Bone marrow (tissue), 2 donors: ENCODE data around the gene BST2.
"Not testable (repeated sequence)": the region's sequence is repeated elsewhere in the genome, so short reads cannot be mapped to it uniquely, and the experiment has no call there.

Source experiments
- DNase-seq, 2 donors: peaks; one replicate each; lab custom pipeline; 2025; lab: John Stamatoyannopoulos, UW

Gene BST2

DNA sequence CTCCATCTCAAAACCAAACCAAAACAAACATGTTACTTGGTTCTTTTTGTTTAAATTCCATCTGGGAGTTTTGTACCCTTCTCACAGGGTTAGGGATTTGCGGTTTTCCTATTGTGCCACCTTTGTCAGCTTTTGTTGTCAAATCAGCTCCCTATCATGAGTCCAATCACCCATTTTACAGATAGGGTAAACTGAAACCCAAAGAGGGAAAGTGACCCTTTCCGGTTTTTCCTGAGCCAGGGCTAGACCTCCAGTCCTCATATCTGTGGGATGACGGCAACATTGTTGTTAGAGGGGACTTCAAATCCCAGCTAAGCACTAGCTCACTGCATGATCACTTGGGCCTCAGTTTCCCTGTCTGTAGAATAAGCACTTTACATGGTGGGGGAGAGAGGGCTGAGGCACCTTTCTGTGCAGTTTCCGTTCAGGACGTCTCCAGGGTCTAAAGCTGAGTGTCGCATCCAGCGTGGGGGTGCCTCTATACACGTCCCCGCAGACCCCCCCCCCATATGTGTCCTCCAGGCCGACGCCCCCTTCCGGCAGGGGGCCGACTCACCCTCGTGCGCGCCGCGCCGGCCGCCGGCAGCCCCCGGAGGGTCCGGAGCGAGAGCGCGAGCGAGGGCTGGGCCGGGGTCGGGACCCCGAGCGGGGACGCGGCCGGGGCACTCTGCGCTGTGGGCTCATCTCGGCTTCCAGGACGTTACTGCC, 15.3 kb downstream of the BST2 start:
- no peak for DNase-seq

DNA sequence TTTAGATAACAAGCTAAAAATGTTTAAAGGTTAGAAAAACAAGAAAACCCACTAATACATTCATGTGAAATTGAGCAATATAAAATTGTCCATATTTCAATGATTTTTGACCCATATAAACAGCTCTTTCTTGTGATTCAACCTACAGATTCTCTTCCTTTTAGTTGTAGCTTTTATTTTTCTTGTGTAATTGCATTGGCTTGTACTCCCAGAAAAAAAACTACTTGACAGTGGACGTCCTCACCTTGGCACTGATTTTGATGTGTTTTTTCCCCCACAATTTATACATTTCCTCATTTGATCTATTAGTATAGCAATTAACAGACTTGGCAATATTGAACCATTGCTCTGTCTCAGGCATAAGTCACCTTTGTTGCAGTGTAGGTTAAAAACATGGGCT, 16.1 kb downstream of the BST2 start:
- DNase-seq: no peak

DNA sequence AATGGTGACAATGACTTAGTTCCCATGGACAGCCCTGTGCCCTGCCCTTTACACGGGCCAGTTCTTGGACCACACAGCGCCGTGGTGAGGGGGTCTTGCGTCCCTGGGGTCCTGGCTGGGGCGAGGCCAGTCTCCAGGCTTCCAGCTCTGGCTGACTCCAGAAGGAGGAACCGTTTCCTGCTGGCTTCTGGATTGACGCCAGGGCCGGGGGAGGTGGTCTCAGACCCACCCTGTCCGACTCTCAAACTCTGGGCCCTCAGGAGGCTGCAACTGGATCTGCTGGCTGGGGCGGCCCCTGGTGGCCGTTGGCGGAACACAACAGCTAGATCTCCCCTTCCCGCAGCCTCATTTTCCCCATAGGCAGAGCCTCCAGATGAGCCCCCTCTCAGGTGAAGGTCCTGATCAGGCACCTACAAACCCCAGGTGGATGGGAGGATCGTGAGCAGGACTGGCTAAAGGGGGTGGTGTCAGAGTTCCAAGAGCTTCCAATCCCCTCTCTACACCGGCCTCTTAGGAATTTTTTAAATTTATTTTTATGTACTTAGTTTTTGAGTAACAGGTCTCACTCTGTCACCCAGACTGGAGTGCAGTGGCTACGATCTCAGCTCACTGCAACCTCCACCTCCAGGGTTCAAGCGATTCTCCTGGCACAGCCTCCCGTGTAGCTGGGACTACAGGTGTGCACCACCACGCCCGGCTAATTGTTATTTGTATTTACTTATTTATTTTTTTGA, 19.4 kb downstream of the BST2 start:
- DNase-seq: peak; percentile 19 to 31

DNA sequence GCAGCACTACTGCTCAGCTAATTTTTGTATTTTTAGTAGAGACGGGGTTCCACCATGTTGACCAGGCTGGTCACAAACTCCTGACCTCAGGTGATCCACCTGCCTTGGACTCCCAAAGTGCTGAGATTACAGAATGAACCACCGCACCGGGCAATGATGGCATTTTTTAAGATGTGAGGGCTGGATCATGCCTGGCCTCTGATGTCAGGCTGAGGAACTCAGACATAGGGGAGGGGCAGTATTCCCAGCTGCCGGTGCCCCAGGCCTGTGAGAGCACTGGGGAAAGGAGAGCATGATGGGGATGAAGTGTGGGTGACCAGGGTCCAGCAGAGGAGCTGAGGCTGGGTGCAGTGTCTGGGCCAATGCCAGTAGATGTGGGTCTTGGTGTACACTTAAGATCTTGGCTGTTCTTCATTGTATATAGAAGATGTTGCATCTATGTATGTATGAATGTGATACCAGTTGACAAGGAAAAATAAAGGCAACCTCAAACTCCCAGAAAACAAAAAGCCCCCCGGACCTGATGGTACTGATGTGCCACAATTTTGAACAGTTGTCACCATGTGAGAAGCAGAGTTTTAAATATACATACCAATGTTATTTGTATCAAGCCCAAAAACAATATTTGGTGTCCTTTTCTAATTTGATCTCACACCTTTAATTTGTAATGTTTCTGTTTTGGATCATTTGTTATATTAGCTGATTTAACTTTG, 24.8 kb downstream of the BST2 start:
- no peak for DNase-seq

DNA sequence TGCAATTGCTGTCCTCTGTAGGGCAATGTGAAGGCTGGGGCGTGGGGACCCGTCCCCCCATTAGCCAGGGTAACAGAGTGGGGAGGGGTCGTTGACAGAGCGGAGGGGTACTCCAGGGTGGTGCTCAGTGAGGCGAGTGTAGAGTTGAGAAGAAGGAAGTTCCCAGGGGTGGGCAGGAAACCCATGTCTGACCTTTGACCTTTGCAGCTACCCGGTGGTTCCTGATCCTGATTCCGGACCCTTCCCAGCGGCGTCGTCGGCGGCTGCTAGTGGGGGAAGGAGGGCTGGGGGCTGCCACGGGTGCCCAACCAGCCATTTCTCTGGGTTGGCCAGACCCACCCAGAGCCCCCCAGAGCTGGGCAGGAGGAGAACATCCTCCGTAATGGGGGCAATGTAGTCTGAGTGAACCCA, 26.2 kb downstream of the BST2 start:
- DNase-seq: no peak

DNA sequence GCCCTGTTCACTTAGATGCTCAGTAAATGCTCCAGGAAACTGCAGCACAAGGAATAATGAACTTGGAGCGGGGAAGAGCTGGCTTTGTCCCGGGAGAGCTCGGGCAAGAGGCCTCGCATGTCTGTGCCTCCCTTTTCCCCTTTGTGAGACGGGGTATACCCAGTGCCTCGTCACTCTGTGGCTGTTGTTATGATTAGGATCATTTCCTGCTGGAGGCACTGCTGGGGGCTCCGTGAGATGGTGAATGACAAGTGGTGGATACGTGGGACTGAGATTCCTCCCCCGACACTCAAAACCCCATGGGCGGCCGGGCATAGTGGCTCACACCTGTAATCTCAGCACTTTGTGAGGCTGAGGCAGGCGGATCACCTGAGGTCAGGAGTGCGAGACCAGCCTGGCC, 27.2 kb downstream of the BST2 start:
- DNase-seq: peak in 1 of 2 donors; percentile 34

DNA sequence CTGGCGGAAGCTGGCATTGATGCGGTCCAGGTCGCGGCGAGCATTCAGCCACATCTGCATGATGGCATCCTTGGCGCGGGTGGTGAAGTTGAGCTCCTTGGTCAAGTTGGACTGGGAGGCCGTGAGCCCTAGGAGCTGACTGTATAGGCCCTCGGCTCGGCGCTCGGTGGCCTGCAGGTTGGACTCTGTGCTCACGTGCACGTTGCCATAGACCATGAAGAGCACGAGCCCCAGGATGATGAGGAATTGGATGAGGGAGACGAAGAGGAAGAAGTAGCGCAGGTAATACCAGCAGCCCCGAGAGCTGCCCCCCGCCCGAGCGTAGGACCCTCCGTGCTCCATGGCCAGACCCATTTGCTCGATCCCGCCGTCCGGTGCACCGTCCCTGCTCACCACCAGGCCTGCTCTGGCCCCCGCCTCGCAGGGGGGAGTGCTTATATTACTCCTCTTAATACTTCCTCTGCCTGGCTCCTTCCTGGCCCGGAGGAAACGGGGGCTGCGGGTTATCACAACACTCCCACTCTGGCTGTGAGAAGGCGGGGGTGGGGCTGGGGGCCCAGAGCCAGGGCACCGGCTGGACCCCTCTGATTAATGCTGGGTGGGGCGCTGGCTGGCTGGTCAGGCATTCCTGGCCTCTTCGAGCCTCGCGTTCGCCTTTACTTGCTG, 28.4 kb downstream of the BST2 start, which contains the start of gene PLVAP:
TSS of gene PLVAP (minus strand) at position 408 of the 666 bp plus-strand sequence. CDS start at position 354, 54 bp downstream.
- DNase-seq: no peak

DNA sequence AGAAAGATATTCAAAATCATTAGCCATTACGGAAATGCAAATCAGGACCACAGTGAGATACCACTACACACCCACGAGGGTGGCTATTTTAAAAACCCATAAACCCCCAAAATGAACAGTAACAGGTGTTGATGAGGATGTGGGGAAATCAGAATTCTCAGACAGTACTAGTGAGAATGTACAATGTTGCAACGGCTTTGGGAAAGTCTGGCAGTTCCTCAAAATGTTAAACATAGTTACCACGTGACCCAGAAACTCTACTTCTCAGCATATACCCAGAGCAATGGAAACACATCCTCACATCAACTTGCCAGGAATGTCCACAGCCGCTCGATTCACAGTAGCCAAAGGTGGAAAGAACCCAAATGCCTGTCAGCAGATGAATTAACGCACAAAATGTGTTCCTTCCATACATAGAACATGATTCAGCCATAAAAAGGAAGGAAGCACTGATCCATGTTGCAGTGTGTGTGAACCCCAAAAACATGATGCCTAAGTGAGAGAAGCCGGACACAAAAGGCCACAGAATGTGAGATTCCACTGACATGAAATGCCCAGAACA, 35.3 kb downstream of the BST2 start:
- DNase-seq: peak; percentile 4 to 30

DNA sequence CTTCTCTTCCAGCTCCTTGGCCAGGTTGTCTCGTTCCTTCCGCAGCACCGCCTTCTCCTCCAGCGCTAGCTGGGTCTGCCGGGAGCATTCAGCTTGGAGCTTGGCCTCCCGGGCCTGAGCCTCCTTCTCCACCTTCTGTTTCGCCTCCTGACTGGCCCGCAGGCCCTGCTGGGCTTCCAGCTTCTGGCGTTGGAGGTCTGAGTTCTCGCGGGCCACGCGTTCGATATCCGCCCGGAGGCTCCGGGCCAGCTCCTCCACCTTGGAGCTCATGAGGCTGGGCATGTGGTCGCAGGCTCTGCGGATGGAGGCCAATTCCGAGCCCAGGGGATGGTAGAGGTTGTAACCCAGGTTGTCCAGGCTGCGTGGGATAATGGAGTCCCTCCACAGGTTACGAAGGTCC, 40.1 kb downstream of the BST2 start:
- DNase-seq: no peak

DNA sequence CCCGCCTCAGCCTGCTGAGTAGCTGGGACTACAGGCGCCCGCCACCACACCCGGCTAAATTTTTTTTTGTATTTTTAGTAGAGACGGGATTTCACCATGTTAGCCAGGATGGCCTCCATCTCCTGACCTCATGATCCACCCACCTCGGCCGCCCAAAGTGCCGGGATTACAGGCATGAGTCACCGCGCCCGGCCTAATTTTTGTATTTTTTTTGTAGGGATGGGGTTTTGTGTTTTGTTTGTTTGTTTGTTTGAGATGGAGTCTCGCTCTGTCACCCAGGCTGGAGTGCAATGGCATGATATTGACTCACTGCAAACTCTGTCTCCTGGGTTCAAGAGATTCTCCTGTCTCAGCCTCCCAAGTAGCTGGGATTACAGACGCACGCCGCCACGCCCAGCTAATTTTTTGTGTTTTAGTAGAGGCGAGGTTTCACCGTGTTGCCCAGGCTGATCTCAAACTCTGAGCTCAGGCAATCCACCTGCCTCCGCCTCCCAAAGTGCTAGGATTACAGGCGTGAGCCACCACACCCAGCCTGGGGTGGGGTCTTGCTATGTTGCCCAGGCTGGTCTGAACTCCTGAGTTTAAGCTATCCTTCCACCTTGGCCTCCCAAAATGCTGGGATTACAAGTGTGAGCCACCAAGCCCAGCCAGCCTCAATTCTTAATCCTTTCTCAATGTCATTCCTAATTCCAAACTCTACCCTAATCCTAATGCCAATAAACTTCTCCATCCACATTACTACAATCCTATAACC, 41.4 kb downstream of the BST2 start:
- DNase-seq: not testable (repeated sequence)

DNA sequence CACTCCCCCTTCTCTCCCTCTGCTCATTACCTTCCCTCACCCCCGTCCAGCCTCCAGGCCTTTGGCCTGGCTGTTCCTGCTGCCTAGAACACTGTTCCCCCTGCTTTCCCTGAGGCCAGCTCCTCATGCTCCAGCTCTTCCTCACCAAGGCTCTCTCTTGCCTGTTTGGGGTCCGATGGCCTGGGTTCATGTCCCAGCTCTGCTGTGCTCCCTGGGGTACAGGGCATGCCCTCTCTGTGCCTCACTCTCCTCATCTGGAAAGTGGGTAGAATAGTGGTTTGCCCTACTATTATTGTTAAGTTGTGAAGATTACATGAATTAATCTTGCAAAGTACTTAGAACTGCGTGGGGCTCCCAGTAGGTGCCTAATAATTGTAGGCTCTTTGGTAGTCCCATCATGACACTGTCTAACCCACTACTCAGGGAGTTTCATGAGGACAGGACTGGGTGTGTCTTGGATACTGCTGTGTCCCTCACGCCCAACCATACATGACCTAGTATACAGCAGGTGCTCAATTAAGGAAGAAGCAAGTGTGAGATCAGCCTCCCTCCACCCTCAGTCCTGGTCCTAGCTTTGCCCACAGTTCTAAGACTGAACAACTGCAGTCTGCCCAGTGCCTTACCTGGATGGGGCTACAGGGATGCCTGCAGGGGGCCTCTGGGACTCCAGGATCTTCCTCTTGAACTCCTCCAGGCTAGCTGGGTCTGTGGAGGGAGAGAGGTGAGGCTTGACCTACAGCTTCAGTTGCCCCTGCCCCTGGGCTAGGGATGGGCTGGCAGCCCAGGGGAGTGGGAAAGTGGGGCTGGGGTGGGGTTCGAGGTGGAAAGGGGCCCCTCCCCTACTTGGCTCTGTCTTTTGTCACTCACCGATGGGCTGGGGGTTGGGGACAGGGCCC, 45.3 kb downstream of the BST2 start:
- DNase-seq: no peak

DNA sequence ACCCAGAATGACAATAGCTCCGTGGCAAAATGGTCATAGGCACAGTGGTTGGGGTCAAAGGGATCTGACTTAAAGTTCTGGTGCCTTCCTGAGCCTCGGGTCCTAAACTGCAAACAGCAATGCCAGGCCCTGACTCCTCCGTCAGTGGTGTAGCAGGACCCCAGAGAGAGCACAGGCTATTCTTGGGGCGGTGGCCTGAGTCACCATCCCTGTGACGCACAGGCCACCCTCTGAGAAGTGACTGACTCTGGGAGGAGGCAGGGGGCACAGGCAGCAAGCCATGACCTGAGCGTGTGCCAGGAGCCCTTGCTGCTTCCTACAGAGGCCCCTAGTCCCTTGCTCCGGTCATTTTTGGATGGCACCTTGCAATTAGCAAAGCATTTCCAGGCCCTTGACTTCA, 47.0 kb downstream of the BST2 start:
- no peak for DNase-seq

DNA sequence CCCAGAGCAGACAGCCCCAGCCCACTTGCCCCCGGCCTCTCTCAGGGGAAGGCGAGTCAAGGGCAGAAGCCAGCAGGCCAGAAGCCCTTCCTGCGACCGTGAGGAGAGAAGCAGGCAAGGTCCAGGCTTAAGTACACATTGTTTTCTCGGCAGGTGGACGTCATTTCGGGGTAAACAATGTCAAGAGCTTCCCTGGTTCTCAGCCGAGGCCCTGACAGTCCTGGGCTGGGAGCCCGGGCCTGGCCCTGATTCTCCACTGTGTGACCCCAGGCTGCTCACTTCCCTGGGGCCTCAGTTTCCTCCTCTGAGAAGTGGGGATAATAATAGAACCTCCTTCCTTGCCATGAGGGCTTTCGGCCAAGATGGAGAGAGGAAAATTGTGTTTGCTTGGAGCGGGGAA, 47.7 kb downstream of the BST2 start:
- DNase-seq: no peak

DNA sequence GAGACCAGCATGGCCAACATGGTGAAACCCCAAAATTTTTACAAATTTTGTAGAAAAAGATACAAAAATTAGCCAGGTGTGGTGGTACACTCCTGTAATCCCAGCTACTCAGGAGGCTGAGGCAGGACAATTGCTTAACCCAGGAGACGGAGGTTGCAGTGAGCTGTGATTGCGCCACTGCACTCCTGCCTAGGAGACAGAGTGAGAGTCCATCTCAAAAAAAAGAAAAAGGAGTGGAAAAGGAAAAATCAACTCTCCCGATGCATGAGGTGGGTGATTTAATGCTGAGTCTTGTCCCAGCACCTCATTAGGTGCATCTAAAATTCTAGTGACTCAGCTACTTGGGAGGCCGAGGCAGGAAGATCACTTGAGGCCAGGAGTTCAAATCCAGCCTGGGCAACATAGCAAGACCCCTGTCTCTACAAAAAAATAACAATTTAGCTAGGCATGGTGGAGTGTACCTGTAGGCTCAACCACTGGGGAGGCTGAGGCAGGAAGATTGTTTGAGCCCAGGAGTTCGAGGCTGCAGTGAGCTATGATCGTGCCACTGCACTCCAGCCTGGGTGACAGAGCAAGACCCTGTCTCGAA, 48.3 kb downstream of the BST2 start:
- DNase-seq: no peak

DNA sequence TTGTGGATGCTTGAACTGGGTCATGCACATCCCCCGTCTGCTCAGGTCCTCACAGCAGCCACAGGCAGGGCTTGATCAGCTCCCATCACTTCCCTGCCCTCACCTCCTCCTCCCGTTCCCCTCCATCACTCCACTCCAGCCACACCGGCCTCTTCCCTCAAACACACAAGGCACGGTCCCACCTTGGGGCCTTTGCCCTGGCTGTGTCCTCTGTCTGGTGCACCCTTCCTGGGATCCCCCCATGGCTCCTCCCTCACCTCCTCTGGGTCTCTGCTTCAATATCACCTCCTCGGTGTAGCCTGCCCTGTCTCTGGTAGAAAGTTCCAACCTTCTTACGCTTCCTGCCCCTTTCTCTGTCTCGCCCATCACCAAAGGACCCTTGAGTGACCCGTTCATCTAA, 52.0 kb downstream of the BST2 start:
- DNase-seq: no peak
